Small intestine (tissue), 7 donors: Measurements from ENCODE around the gene SUGP2. TPM values are rescaled to one million over a fixed set of nuclear protein-coding genes. Genes with fewer than 3 reads are reported as not detected.
A peak's percentile ranks its signal among the peaks of the same experiment; 100 is the strongest.
"Not testable (repeated sequence)": the region's sequence is repeated elsewhere in the genome, so short reads cannot be mapped to it uniquely, and the experiment has no call there.

Source experiments
- DNase-seq, 2 donors: peaks; one replicate each; pipeline versions ENCODE4 v3.0.0 to v3.0.0-alpha.2; 2013
- FAIRE-seq: peaks from 2 replicates; lab custom pipeline; 2012; peaks lifted over from hg19 to GRCh38; lab: Jason Lieb, UNC
- H3K27ac ChIP-seq, 3 donors: one replicate each; pipeline ENCODE4 v1.5.1; 2013; ENCODE audit warnings: low read length in 2 of 3, mild to moderate bottlenecking in 2 of 3, control low read depth in 1 of 3, inconsistent platforms in 1 of 3, low read depth in 1 of 3, moderate library complexity in 1 of 3
- H3K27me3 ChIP-seq, 3 donors: one replicate each; pipeline ENCODE4 v1.6.1; 2013; ENCODE audit warnings: low read length in 3 of 3, inconsistent platforms in 1 of 3; ENCODE audit not compliant: control insufficient read depth in 3 of 3, insufficient read depth in 3 of 3
- H3K36me3 ChIP-seq, 3 donors: one replicate each; pipeline ENCODE4 v1.6.1; 2013; ENCODE audit warnings: low read length in 3 of 3, inconsistent platforms in 1 of 3, low read depth in 1 of 3, mild to moderate bottlenecking in 1 of 3, moderate library complexity in 1 of 3; ENCODE audit not compliant: control insufficient read depth in 3 of 3, insufficient read depth in 2 of 3
- H3K4me1 ChIP-seq, 3 donors: one replicate each; pipeline ENCODE4 v1.6.1; 2013; ENCODE audit warnings: low read length in 2 of 3, inconsistent platforms in 1 of 3, low read depth in 1 of 3, mild to moderate bottlenecking in 1 of 3, moderate library complexity in 1 of 3; ENCODE audit not compliant: control insufficient read depth in 3 of 3, insufficient read depth in 2 of 3
- H3K4me3 ChIP-seq, 3 donors: one replicate each; pipeline ENCODE4 v1.5.1; 2013; ENCODE audit warnings: low read length in 3 of 3, control low read depth in 1 of 3, inconsistent platforms in 1 of 3, low read depth in 1 of 3, mild to moderate bottlenecking in 1 of 3, moderate library complexity in 1 of 3
- H3K9me3 ChIP-seq, 2 donors: one replicate each; pipeline ENCODE4 v1.6.1; 2013; ENCODE audit warnings: low read depth in 1 of 2, low read length in 1 of 2; ENCODE audit not compliant: control insufficient read depth in 2 of 2, insufficient read depth in 1 of 2
- WGBS, 3 donors: extraction: QIAGEN DNeasy Blood & Tissue Kit; methylation state at CpG; one replicate each; pipeline ENCODE4 v1.1.7; 2013; 5-methylcytosine and 5-hydroxymethylcytosine counted together
- polyA plus RNA-seq, 4 donors: library from polyadenylated mRNA; stranded (reverse) in 3 of 4; unstranded in 1 of 4; fragments of 200-250 nt in 3 of 4; fragments of 120-200 nt in 1 of 4; gene quantifications; one replicate each; pipeline versions ENCODE4 v1.2.1 to v1.2.3, GENCODE V29; 2013
- donor health status: healthy with polysubstance abuse.
- donor health status: control.
- donor health status: control.
- donor health status: Bipolar disorder and iron deficiency.
- donor health status: healthy.

Gene SUGP2
- polyA plus RNA-seq, 4 donors = 23.0 to 63.5 (median 33.4) TPM

DNA sequence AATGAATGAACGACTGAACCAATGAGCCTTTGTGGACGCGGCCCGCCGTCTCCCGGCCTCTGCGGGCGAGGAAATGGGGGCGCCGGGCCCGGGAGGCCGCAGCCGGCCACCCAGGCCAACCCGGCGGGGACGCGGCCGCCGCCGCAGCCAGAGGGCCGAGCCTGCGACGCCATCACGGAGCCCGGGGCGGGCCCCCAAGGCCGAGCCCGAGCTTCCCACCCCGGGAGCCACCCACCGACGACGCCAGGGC lies 216 bp downstream of the SUGP2 start:
- FAIRE-seq = no peak
- peaks cover 5 to 42% (median 5%) of the 10 kb centered on the region in 3 donors for H3K36me3 ChIP-seq
- peaks cover 0 to 8% of the 10 kb centered on the region in 2 donors for H3K9me3 ChIP-seq
- 0 to 1% (median 0%) methylated on average over 11 to 32 of the region's 32 CpGs for WGBS, 3 donors
- peak overlapping the region; percentile 94 to 97 (median 94) for H3K4me3 ChIP-seq
- H3K27ac ChIP-seq = peak overlapping the region; percentile 57 to 98 (median 82)
- H3K27me3 ChIP-seq = no peaks in the 10 kb centered on the region
- H3K4me1 ChIP-seq = peaks cover 0 to 5% (median 0%) of the 10 kb centered on the region in 3 donors
- DNase-seq = no peak

- peak overlapping the region; percentile 57 to 98 (median 82) for H3K27ac ChIP-seq
- FAIRE-seq (no peak), DNase-seq (peak; percentile 22 to 84)
- H3K9me3 ChIP-seq = peaks cover 0 to 3% of the 10 kb centered on the region in 2 donors
- H3K27me3 ChIP-seq = no peaks in the 10 kb centered on the region
- H3K4me1 ChIP-seq = peaks cover 0 to 5% (median 0%) of the 10 kb centered on the region in 3 donors
- peak overlapping the region; percentile 94 to 97 (median 94) for H3K4me3 ChIP-seq
- 5 to 16% (median 9%) methylated on average over 31 of the region's 31 CpGs for WGBS, 3 donors
- peaks cover 6 to 43% (median 7%) of the 10 kb centered on the region in 3 donors for H3K36me3 ChIP-seq
Measured at GRCh38 chr19:19032420-19033175, 719 bp downstream of the SUGP2 start.

DNA sequence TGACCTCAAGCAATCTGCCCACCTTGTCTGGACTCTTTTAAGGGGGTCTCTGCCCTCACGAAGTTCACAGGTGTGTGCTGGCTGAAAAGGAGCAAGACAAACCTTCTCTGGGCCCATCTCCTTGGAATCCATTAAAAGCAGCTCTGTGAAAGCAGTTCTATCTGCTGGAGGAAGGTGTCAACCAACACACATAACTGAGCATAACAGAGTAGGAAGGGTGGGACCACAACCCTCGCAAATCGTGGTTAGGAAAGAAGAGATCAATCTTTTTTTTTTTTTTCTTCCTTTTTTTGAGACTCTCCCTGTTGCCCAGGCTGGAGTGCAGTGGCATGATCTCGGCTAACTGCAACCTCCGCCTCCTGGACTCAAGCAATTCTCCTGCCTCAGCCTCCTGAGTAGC lies 1.4 kb downstream of the SUGP2 start:
- 60 to 88% (median 82%) methylated on average over 5 of the region's 5 CpGs for WGBS, 3 donors
- H3K36me3 ChIP-seq = peaks cover 6 to 38% (median 7%) of the 10 kb centered on the region in 3 donors
- DNase-seq (no peak), FAIRE-seq (no peak)
- peaks cover 0 to 5% (median 0%) of the 10 kb centered on the region in 3 donors for H3K4me1 ChIP-seq
- peak overlapping the region in 1 of 3 donors; percentile 97 for H3K4me3 ChIP-seq
- H3K27me3 ChIP-seq = no peaks in the 10 kb centered on the region
- no peaks in the 10 kb centered on the region for H3K9me3 ChIP-seq
- H3K27ac ChIP-seq = no peak overlapping the region

DNA sequence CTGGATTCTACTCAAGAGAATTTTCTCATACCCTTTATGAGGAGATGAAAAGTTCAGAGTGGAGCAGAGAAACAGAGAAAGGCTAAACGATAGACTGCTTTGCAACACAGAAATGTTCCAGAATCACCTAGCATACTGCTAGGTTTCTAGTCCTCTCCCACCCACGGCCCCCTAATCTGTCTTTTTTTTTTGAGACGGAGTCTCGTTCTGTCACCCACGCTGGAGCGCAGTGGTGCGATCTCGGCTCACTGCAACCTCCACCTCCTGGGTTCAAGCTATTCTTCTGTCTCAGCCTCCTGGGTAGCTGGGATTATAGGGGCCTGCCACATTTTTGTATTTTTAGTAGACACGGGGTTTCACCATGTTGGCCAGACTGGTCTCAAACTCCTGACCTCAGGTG lies 4.8 kb downstream of the SUGP2 start:
- H3K27ac ChIP-seq = no peak overlapping the region
- whole genome bisulfite sequencing, 3 donors = 95 to 98% (median 96%) methylated on average over 9 of the region's 9 CpGs
- H3K4me3 ChIP-seq = no peak overlapping the region
- H3K4me1 ChIP-seq = peaks cover 0 to 5% (median 0%) of the 10 kb centered on the region in 3 donors
- H3K9me3 ChIP-seq = no peaks in the 10 kb centered on the region
- DNase-seq (no peak), FAIRE-seq (no peak)
- H3K36me3 ChIP-seq = peaks cover 12 to 66% (median 18%) of the 10 kb centered on the region in 3 donors
- no peaks in the 10 kb centered on the region for H3K27me3 ChIP-seq

GRCh38 chr19:19027228-19027627 lies 6.1 kb downstream of the SUGP2 start:
- WGBS, 3 donors = 88 to 91% (median 89%) methylated on average over 4 of the region's 4 CpGs
- Histone ChIP-seq H3K36me3 (peaks cover 18 to 79% (median 25%) of the 10 kb centered on the region in 3 donors), H3K4me1 (no peaks in the 10 kb centered on the region), H3K4me3 (no peak overlapping the region), H3K27me3 (no peaks in the 10 kb centered on the region), H3K9me3 (no peaks in the 10 kb centered on the region), H3K27ac (no peak overlapping the region)
- no peak for FAIRE-seq
- no peak for DNase-seq

GRCh38 chr19:19026299-19026971 lies 6.9 kb downstream of the SUGP2 start:
- peaks cover 18 to 76% (median 26%) of the 10 kb centered on the region in 3 donors for H3K36me3 ChIP-seq
- FAIRE-seq = no peak
- no peak overlapping the region for H3K4me3 ChIP-seq
- H3K4me1 ChIP-seq = no peaks in the 10 kb centered on the region
- WGBS, 3 donors = 71 to 74% (median 72%) methylated on average over 10 of the region's 10 CpGs
- H3K27me3 ChIP-seq = no peaks in the 10 kb centered on the region
- DNase-seq = peak in 1 of 2 donors; percentile 28
- no peaks in the 10 kb centered on the region for H3K9me3 ChIP-seq
- no peak overlapping the region for H3K27ac ChIP-seq

GRCh38 chr19:19025861-19026260 lies 7.5 kb downstream of the SUGP2 start:
- H3K27ac ChIP-seq = no peak overlapping the region
- WGBS, 3 donors = 95 to 96% (median 96%) methylated on average over 11 of the region's 11 CpGs

GRCh38 chr19:19023376-19023775 lies 9.9 kb downstream of the SUGP2 start:
- DNase-seq, H3K4me3 ChIP-seq, H3K27ac ChIP-seq, FAIRE-seq, H3K27me3 ChIP-seq, H3K9me3 ChIP-seq, H3K4me1 ChIP-seq: not testable (repeated sequence)
- 88 to 100% (median 98%) methylated on average over 1 of the region's 1 CpG for WGBS, 3 donors
- peaks cover 18 to 62% (median 30%) of the 10 kb centered on the region in 3 donors for H3K36me3 ChIP-seq

More at GRCh38 chr19:19025861-19026260, 7.5 kb downstream of the SUGP2 start:
- FAIRE-seq = no peak
- Histone ChIP-seq H3K4me3 (no peak overlapping the region), H3K9me3 (no peaks in the 10 kb centered on the region), H3K27me3 (no peaks in the 10 kb centered on the region), H3K36me3 (peaks cover 18 to 73% (median 26%) of the 10 kb centered on the region in 3 donors), H3K4me1 (no peaks in the 10 kb centered on the region)
- DNase-seq = no peak
